GM12801 (cell line): Measurements from ENCODE around the gene CRYBA2.

Experiments used
- TF ChIP-seq, protein P1 (sequence below): IDR thresholded peaks from one replicate; pipeline ENCODE4 v1.5.1; 2011; ENCODE audit warnings: control low read depth; ENCODE audit not compliant: insufficient read length; ENCODE audit errors: extremely low read depth

The CRYBA2 gene

GRCh38 chr2:218990052-218990451, 3.2 kb downstream of the CRYBA2 start:
- TF ChIP-seq, protein P1, sequence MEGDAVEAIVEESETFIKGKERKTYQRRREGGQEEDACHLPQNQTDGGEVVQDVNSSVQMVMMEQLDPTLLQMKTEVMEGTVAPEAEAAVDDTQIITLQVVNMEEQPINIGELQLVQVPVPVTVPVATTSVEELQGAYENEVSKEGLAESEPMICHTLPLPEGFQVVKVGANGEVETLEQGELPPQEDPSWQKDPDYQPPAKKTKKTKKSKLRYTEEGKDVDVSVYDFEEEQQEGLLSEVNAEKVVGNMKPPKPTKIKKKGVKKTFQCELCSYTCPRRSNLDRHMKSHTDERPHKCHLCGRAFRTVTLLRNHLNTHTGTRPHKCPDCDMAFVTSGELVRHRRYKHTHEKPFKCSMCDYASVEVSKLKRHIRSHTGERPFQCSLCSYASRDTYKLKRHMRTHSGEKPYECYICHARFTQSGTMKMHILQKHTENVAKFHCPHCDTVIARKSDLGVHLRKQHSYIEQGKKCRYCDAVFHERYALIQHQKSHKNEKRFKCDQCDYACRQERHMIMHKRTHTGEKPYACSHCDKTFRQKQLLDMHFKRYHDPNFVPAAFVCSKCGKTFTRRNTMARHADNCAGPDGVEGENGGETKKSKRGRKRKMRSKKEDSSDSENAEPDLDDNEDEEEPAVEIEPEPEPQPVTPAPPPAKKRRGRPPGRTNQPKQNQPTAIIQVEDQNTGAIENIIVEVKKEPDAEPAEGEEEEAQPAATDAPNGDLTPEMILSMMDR = no peak

- TF ChIP-seq, protein P1 = no peak
These were observed 4.6 kb downstream of the CRYBA2 start for GRCh38 chr2:218988650-218989049.

DNA sequence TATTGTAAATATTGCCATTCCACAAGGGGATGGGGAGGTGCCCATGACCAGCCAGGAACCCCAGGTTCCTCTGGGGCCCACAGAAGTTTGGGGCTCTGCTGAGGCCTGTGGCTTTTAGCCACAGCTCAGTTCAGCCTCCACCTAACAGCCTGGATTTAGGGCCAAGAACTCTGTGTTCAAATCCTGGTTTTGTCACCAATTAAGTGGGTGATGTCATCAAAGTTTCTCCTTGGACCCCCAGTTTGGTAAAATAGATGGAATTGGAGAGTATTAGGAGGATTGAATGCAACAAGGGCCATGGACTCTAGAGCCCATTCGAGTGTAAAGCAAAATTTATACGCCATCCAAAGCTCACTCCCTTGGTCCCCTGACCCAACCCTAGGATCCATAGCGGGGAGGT, 5.1 kb downstream of the CRYBA2 start:
- TF ChIP-seq, protein P1 = no peak

DNA sequence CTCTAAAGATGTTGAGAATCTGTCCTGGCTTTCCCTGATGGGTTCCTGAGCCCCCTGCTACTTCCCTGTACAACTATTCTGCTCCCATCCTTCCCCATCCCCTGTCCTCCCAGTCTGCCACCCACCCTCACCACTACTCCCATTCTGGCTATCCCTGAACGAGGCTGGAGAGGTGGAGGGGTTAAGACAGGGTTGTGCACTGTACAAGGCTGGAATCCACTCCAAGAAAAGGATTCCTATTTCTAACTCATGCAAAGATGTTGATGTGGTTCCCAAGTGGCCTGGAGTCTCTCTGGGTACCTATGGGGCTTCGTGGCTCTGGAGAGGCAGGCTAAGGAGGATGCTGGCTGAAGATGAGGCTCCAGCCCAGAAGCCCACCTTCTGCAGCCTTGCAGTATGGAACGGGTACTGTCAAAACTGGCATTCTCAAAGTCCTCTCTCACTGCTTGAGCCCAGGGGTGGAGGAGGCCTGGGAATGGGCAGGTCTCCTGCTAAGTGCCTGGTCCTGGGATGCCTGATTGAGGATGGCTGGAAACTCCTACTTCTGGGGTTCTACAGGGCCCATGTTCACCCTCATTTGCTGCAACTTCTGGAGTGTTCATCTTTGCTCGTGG, 7.0 kb downstream of the CRYBA2 start:
- TF ChIP-seq, protein P1 = no peak

GRCh38 chr2:218985325-218986091, 7.7 kb downstream of the CRYBA2 start:
- TF ChIP-seq, protein P1 = no peak

DNA sequence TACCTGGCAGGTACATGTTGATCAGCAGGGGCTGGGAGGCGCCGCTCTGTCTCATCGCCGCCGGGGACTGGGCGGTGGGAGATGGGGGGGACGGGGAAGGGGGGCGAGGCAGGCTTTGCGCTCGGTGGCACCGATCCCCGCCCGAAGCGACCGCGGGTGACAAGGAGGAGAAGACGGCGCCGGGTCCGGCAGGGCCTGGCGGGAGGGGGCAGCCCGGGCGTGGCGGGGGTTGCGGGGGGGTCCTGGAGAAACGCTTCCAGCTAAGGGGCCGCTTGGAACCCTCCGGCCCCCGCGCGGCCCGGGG, 8.2 kb downstream of the CRYBA2 start, which contains the start of gene FEV:
FEV (minus strand) TSS at position 164 of the 304 bp plus-strand sequence; CDS start at position 55, 109 bp downstream.
- TF ChIP-seq, protein P1 = no peak

GRCh38 chr2:218984239-218985020, 8.8 kb downstream of the CRYBA2 start:
- TF ChIP-seq, protein P1 = no peak
